Fibroblast of mammary gland (primary cell): Measurements from ENCODE around the gene PSMG1.

Experiments
- DNase-seq: peaks from one replicate; pipeline ENCODE4 v3.0.0-alpha.2; 2010; ENCODE audit warnings: low read depth
- H3K4me3 ChIP-seq: 2 replicates; pipeline ENCODE4 v1.5.1; 2011; ENCODE audit warnings: low read depth, mild to moderate bottlenecking, low read length, moderate library complexity; ENCODE audit not compliant: control insufficient read depth
- CTCF ChIP-seq: conservative IDR thresholded peaks from 2 replicates; pipeline ENCODE4 v1.5.1; 2011; ENCODE audit warnings: low read depth, low read length, inconsistent platforms; ENCODE audit not compliant: control insufficient read depth, insufficient read depth

PSMG1 gene

GRCh38 chr21:39131791-39132190 is 51.5 kb downstream of the PSMG1 start:
- TF ChIP-seq CTCF, result no peak
- no peak for DNase-seq
- H3K4me3 ChIP-seq, result no peak overlapping the region

DNA sequence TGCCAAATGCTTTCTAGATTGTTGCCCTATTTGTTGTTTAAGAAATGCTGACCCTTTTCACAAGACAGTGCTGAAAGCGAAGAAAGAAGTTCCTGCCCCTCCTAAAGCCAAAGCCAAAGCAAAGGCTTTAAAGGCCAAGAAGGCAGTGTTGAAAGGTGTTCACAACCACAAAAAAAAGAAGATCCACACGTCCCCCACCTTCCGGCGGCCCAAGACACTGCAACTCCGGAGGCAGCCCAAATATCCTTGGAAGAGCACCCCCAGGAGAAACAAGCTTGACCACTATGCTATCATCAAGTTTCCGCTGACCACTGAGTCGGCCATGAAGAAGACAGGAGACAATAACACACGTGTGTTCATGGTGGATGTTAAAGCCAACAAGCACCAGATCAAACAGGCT is 55.7 kb downstream of the PSMG1 start:
- no peak for TF ChIP-seq CTCF
- no peak for DNase-seq
- no peak overlapping the region for H3K4me3 ChIP-seq

- DNase-seq, result no peak
- no peak overlapping the region for H3K4me3 ChIP-seq
- no peak for TF ChIP-seq CTCF
These were observed 56.8 kb downstream of the PSMG1 start for GRCh38 chr21:39126486-39126806.

DNA sequence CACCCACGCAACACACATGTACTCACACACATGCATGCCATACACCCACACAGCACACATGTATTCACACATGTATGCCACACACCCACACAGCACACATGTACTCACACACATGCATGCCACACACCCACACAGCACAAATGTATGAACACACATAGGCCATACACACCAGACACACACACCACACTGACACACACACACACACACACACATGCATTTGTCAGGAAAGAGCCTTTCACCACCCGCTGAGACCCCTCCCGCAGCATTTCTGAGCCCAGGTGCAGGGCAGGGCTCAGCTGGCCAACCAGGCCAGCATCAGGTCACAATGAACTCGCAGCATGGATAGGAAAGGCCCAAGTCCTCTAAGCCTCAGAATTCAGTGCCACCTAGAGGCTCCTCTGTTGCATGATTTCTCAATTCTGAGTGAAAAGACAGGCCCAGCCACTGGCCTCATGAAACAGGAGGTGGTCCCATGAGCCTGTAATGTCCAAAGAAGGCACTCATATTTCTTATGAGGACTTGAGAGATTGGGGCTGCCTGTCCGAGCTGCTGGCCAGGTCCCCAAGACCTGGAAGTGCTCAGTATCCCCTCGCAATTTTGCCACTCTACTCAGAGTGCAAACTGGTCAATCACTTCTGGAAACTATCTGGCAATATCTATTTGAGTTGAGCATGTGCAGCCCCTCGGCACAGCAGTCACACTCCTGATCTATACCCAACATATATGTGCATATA is 57.3 kb downstream of the PSMG1 start:
- DNase-seq, result peak; percentile 82

More for the DNA sequence above, 57.3 kb downstream of the PSMG1 start:
- no peak overlapping the region for H3K4me3 ChIP-seq
- TF ChIP-seq CTCF, result peak; percentile 63
